Measurements from ENCODE around the gene USP5.
"Not testable (repeated sequence)": the region's sequence is repeated elsewhere in the genome, so short reads cannot be mapped to it uniquely, and the experiment has no call there.

Gene USP5

DNA sequence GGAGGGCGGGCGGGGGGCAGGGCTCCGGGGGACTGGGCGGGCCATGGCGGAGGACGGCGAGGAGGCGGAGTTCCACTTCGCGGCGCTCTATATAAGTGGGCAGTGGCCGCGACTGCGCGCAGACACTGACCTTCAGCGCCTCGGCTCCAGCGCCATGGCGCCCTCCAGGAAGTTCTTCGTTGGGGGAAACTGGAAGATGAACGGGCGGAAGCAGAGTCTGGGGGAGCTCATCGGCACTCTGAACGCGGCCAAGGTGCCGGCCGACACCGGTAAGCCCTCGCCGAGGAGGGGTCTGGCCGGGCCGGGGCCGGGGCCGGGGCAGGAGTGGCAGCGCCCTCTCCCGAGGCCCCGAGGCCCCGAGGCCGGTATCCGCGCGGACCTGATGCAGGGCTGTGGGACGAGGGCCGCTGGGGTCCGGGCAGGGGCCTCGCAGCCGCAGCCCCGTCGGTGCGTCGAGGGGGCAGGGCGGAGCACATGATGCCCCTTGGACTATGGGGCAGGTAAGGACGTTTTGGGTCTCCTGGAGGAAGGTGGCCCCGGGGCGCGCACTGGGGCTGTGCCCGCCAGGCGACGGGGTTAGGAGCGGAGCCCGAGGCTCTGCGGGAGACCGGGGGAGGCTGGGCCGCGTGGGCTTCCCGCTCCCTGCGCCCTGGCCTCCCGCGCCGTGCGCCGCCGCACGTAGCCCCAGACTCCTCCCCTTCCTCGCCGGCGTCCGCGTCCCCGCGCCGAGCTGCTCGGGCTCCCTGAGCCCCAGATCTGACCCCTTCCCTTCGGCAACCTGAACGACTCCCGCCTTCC is 15.7 kb downstream of the USP5 start, which contains the start of gene TPI1:
Gene TPI1, plus strand, starts transcription at position 119 of the 798 bp plus-strand sequence. Its CDS starts 36 bp downstream, at position 155.
- DNase-seq, result peak; percentile 26

DNA sequence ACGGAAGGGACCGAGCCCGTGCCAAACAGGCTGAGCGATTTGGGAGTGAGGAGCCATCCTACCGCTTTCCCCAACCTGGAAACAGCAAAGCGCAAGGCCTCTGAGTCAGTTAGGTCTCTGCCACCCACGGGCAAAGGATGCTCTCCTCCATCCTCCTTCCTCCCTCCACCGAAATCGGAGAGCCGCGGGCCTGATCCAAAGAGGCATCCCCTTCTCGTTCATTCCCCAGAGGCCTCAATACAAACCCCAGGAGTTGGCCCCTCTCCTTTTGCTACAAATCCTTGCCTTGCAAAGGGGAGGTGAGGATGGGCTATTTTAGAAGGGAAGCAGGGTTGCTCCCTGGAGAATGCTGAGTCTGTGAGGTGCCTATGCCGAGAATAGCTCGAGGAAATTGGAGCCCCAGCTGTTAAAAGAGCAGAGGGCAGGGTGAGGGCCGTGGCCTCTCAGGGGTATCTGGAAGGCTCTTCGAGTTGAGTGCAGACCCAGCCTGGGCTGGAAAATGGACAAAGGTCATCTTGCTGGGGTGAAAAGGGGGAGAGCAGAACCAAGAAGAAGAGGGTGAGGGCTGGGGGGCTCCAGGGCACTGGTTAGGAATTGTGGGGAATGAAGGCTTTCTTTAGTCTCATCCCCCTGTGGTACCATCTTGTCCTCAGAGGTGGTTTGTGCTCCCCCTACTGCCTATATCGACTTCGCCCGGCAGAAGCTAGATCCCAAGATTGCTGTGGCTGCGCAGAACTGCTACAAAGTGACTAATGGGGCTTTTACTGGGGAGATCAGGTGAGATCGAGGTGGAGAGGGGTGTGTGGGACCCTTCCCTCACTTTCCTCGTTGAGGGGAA is 16.5 kb downstream of the USP5 start:
- DNase-seq, result no peak

DNA sequence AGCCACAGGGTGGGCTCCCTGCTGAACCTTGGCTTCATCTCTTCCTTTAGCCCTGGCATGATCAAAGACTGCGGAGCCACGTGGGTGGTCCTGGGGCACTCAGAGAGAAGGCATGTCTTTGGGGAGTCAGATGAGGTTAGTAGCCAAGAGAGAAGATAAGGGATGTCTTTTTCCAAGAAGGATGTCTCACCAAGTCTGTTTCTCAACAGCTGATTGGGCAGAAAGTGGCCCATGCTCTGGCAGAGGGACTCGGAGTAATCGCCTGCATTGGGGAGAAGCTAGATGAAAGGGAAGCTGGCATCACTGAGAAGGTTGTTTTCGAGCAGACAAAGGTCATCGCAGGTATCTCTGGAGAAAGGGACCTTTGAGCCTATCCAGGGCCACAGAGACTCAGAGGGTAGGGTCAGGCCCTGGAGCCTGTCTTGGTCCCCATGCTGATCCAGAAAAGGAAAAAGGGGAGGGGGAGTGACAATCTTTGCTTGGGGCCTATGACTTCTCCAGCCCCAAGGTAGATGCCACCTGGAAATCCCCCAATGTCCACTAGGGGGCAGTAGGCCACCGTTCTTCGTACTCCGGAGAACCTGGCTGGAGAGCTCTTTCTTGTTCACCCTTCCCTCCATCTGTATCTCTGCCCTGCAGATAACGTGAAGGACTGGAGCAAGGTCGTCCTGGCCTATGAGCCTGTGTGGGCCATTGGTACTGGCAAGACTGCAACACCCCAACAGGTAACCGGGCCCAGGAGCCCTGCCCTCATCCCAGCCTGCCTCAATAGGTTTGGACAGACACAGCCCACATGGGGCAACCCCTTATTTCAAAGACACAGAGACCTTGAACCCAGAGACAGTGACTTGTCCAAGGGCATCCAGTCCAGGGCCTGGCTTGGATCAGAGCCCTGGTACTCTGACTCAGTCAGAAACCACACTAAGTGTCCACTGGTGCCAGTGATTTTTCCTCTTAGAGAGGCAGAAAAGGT is 17.4 kb downstream of the USP5 start:
- peak; percentile 42 for DNase-seq

GRCh38 chr12:6870304-6870703 is 18.4 kb downstream of the USP5 start:
- DNase-seq, result not testable (repeated sequence)

DNA sequence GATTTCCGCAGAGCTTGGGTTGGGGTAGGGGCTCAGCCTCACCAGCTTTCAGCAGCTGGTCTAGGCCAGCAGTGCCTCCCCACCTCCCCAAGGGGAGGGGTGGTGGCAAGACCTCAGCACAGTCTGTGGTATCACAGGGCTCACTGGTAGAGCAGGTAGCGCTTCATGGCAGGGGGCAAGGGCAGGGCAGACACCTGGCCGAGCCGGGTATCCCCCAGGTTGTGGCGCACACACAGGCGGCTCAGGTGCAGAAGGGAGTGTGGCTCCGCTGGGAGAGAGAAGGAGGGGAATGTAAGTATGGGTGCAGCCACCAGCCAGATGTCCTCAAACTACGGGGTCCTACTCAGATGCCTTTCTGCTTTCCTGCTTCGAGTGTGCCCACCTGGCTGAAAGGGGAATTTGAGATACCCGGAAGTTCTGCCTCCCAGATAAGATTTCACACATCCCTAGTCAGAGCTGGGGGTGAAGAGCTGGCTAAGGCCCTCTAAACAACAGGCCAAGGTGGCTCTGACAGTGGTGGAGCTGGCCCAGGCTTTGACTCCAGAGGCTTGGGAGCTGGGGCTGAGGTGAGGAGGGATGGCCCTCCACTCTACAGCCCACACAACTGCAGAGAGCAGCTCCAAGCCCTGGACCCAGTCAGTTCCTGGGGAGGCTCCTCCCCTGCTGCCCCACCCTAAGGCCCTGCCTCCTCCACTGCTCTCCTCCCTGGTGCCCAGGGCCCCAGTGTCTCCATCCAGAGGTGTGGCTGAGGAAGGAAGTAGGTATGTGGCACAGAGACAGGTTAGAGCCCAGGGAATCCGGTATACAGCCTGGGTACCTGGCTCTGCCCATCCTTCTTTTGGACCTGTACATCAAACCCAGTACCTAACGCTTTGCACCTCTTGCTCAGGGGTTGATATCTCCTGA is 19.4 kb downstream of the USP5 start:
- DNase-seq, result no peak

- DNase-seq, result peak; percentile 61
Measured at GRCh38 chr12:6872073-6873048, 20.4 kb downstream of the USP5 start.

DNA sequence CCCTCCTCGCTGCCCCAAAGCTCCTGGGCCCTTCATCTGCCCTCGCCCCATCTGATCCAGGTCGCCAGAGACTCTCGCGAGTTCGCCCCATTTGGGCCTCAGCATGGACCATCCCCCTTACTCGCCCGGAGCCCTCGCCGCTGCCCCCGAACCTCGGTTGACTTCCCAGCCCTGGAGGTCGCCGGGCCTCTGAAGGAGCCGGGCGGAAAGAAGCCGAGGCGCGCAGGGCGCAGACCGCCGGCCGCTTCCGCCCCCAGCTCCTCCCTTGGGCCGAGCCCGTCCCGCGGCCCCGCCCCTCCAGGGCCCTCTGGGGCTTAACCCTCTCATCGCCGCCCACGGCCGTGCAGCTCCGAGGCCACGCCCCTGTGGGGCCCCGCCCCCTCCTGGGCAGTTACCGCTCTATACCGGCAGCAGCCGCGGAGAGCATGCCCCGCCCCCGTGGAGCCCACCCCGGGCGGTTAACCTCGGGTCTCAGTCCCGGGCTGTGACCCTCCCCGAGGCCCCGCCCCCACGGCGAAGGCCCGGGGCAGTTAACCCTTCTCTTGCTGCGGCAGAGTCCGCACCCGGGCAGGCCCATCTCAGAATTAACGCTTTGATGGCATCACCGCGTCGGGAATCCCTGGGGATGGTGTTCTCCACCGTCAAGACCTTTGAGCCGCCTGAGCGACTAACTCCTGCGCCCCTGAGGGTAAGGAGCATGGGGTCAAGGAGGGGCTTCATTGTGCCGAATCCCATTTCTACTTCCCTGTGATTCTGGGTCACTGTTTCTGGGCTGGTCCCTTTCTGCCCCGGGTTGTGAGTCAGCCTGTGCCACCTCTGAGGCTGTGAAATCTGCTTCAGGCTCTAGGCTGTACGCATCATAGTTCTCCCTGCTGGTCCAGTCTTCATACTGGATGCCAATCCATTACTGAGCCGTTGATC is 21.4 kb downstream of the USP5 start, which contains the start of gene SPSB2:
Gene SPSB2, minus strand, starts transcription at position 210 of the 921 bp plus-strand sequence. CDS start 402 bp downstream, outside the sequence.
- peak; percentile 69 for DNase-seq

- DNase-seq, result not testable (repeated sequence)
Measured at GRCh38 chr12:6874015-6874368, 22.0 kb downstream of the USP5 start.

DNA sequence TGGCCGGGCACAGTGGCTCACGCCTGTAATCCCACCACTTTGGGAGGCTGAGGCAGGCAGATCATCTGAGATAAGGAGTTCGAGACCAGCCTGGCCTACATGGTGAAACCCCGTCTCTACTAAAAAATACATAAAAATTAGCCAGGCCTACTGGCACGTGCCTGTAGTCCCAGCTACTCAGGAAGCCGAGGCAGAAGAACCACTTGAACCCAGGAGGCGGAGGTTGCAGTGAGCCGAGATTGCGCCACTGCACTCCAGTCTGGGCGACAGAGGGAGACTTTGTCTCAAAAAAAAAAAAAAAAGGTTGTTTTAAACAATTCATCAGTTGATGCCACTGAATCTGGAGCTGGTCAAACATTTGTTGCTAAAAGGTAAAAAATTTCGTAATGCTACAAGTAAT is 27.9 kb downstream of the USP5 start:
- DNase-seq, result not testable (repeated sequence)

DNA sequence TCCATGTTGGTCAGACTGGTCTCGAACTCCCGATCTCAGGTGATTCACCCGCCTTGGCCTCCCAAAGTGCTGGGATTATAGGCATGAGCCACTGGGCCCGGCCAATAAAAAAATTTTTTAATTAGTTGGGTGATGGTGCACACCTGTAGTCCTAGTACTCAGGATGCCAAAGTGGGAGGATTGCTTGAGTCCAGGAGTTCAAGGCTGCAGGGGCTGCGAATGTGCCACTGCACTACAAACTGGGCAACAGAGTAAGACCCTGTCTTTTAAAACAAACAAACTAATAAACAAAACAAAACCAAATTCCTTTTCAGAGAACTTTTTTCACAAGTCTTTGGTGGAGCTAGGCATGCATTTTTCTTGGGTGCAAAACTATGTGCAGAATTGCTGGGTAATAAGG is 31.3 kb downstream of the USP5 start:
- DNase-seq, result no peak

DNA sequence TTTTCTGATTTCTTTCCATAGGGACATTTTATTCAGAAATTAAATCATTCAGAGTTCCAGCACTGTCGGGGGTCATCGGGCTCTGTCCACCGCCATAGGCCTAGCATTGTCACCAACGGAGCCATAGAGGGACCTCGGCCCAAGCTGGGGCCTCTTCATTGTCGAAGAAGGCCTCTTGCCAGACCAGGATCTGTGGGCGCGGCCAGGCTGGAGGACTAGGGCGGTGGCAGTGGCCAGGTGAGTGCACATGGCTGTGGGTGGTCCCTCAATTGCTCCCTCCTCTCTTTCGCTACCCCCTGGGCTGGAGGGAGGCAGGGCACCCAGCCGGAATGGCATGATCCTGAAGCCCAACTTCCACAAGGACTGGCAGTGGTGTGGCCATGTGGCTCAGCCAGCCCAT is 31.7 kb downstream of the USP5 start:
- DNase-seq, result no peak

DNA sequence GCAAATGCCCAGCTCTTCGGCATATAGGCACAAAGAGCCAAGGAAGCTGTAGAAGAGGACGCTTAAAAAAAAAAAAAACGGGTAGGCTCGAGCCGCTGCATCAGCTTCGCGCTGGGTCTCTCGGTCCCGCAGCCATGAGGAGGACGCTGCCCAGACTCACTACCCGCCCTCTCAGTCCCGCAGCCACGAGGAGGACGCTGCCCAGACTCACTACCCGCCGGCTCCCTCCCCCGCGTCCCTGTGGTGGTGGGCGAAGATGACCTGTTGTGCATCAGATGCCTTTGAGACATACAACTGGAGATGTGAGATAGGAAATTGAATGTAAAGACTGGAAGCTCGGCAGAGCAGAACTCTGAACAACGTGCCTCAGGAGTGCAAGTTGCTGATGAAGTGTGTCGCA is 32.6 kb downstream of the USP5 start:
- no peak for DNase-seq

- not testable (repeated sequence) for DNase-seq
Measured at GRCh38 chr12:6886206-6886999, 34.5 kb downstream of the USP5 start.

DNA sequence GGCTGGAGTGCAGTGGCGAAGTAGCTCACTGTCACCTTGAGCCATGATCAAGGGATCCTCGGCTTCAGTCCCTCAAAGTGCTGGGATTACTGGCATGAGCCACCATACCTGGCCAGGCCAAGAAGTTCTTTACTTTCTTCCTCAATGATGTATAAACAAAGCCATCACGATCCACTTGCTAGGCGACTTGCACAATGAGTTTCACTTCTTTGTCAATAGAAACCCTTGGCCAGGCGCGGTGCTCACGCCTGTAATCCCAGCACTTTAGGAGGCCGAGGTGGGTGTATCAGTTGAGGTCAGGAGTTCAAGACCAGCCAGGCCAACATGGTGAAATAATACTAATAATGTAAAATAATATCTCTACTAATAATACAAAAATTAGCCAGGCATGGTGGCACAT is 35.5 kb downstream of the USP5 start:
- DNase-seq, result no peak

DNA sequence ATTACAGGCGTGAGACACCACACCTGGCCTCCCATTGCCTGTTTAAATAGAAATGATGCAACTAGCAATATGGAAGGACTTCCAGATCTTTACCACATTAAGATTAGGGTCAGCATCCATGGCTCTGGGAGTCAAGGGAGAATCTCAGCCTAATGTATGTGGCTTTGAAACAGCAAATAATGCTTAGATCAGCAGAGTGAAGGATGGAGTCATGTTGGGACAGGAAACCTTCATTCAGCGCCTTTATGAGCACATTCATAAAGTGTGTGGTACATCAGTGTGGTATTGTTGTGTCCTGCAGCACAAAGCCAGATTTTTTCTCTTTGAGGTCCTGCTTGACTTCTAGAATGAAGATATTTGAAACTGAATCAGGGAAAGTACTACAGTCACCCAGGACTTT is 36.4 kb downstream of the USP5 start:
- no peak for DNase-seq

- not testable (repeated sequence) for DNase-seq
Measured at GRCh38 chr12:6888794-6889193, 36.8 kb downstream of the USP5 start.

- not testable (repeated sequence) for DNase-seq
Measured at GRCh38 chr12:6889775-6890573, 38.0 kb downstream of the USP5 start.
